Prostate gland (tissue), 2 donors: ENCODE results near the gene CLDN22. TPM values are rescaled to one million over a fixed set of nuclear protein-coding genes. Genes with fewer than 3 reads are reported as not detected.

ENCODE experiments used
- DNase-seq: peaks from one replicate; pipeline ENCODE4 v3.0.0-alpha.2; 2019; ENCODE audit warnings: low spot score
- H3K27ac ChIP-seq, 2 donors: fragments of 200-600 bp; sonication (generic); 2 replicates each; pipeline ENCODE4 v1.5.1; 2017 to 2019
- H3K27me3 ChIP-seq: fragments of 200-600 bp; sonication (generic); replicated peaks from 2 replicates; pipeline ENCODE4 v1.5.1; 2019; ENCODE audit not compliant: insufficient read depth
- H3K36me3 ChIP-seq, 2 donors: fragments of 200-600 bp; sonication (generic); 1 replicate in 1 of 2; 2 replicates in 1 of 2; pipeline versions ENCODE4 v1.5.1 to v1.8.1; 2017 to 2019
- H3K4me1 ChIP-seq: fragments of 200-600 bp; sonication (generic); replicated peaks from 2 replicates; pipeline ENCODE4 v1.5.1; 2019
- H3K4me3 ChIP-seq, 2 donors: fragments of 200-600 bp; sonication (generic); 2 replicates each; pipeline ENCODE4 v1.5.1; 2017 to 2019
- H3K9me3 ChIP-seq: fragments of 200-600 bp; sonication (generic); 2 replicates; pipeline ENCODE4 v1.5.1; 2017
- POLR2A ChIP-seq: fragments of 450-650 bp; IDR thresholded peaks from one replicate; pipeline ENCODE4 v1.6.1; 2016; ENCODE audit warnings: antibody characterized with exemption, mild to moderate bottlenecking
- POLR2AphosphoS5 ChIP-seq: sonication (generic); formaldehyde crosslinking; IDR thresholded peaks from one replicate; pipeline ENCODE4 v1.6.1; 2017; ENCODE audit warnings: antibody characterized with exemption
- WGBS: methylation state at CpG from one replicate; pipeline ENCODE4 v1.1.5; 2018; 5-methylcytosine and 5-hydroxymethylcytosine counted together
- intact Hi-C: fragments of 100-400 bp; cut with DNase I; formaldehyde crosslinking; loops from one replicate; pipeline ENCODE4 v1.14.2; 2022
- total RNA-seq, 2 donors: library from RNA; depleted of rRNA; stranded (reverse); fragments of >200 nt; gene quantifications; one replicate each; pipeline ENCODE4 v1.1.0, GENCODE V29; 2016
- TF ChIP-seq, protein P1 (sequence below), 4 experiments: fragments of 200-600 bp in 2 of 4; fragments of 450-650 bp in 2 of 4; sonication (generic) in 2 of 4; IDR thresholded peaks; 1 replicate in 3 of 4; 2 replicates in 1 of 4; pipeline ENCODE4 v1.5.1; 2016 to 2019; ENCODE audit warnings: antibody characterized with exemption in 4 of 4, mild to moderate bottlenecking in 2 of 4, moderate library complexity in 2 of 4

Gene CLDN22
- total RNA-seq, 2 donors from 2014 or later = not detected

GRCh38 chr4:183268556-183268955 is 51.5 kb downstream of the CLDN22 start:
- Histone ChIP-seq H3K4me3 (no peak overlapping the region), H3K27me3 (no peaks in the 10 kb centered on the region), H3K9me3 (no peaks in the 10 kb centered on the region), H3K4me1 (no peaks in the 10 kb centered on the region), H3K27ac (no peak overlapping the region), H3K36me3 (no peaks in the 10 kb centered on the region)
- DNase-seq = no peak
- WGBS = 91% methylated on average over 9 of the region's 9 CpGs
- no peak for TF ChIP-seq POLR2A
- no peak for TF ChIP-seq POLR2AphosphoS5
- TF ChIP-seq, protein P1, sequence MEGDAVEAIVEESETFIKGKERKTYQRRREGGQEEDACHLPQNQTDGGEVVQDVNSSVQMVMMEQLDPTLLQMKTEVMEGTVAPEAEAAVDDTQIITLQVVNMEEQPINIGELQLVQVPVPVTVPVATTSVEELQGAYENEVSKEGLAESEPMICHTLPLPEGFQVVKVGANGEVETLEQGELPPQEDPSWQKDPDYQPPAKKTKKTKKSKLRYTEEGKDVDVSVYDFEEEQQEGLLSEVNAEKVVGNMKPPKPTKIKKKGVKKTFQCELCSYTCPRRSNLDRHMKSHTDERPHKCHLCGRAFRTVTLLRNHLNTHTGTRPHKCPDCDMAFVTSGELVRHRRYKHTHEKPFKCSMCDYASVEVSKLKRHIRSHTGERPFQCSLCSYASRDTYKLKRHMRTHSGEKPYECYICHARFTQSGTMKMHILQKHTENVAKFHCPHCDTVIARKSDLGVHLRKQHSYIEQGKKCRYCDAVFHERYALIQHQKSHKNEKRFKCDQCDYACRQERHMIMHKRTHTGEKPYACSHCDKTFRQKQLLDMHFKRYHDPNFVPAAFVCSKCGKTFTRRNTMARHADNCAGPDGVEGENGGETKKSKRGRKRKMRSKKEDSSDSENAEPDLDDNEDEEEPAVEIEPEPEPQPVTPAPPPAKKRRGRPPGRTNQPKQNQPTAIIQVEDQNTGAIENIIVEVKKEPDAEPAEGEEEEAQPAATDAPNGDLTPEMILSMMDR (IDR thresholded peaks at IDR 0.05) = no peak
- intact Hi-C loops = no loop called here

Other genes starting within 250 kb of the CLDN22 start
- 10 to 100 TPM; 17.6 to 44.1 TPM for gene WWC2, start 221.0 kb downstream of the CLDN22 start, total RNA-seq
- not detected for gene CLDN24, start 2.1 kb upstream of the CLDN22 start, total RNA-seq
- gene CDKN2AIP, start 124.4 kb upstream of the CLDN22 start, total RNA-seq = 10 to 100 TPM; 22.5 to 27.5 TPM
- 10 to 100 TPM; 23.1 to 34.6 TPM for gene ING2, start 184.8 kb upstream of the CLDN22 start, total RNA-seq